Left lung (tissue), 10 donors: ENCODE data around the gene NMT1. TPM values are rescaled to one million over a fixed set of nuclear protein-coding genes. Genes with fewer than 3 reads are reported as not detected.
A peak's percentile ranks its signal among the peaks of the same experiment; 100 is the strongest.

Experiments
- ATAC-seq: fragments of 200-7000 bp; cut with Tn5 transposase; one replicate; pipeline ENCODE4 v1.9.1; 2020; ENCODE audit warnings: moderate library complexity
- DNase-seq, 4 donors: peaks; one replicate each; pipeline ENCODE4 v3.0.0-alpha.2; 2013 to 2020
- H3K27ac ChIP-seq, 2 donors: fragments of 200-600 bp; sonication (generic) in 1 of 2; one replicate each; pipeline versions ENCODE4 v1.5.0 to v1.8.0; 2020 to 2021
- H3K27me3 ChIP-seq, 2 donors: fragments of 200-600 bp; sonication (generic) in 1 of 2; one replicate each; pipeline versions ENCODE4 v1.5.0 to v1.8.0; 2020 to 2021
- H3K36me3 ChIP-seq, 2 donors: fragments of 200-600 bp; sonication (generic) in 1 of 2; one replicate each; pipeline versions ENCODE4 v1.5.0 to v1.8.0; 2020 to 2021
- H3K4me1 ChIP-seq, 2 donors: fragments of 200-600 bp; one replicate each; pipeline ENCODE4 v1.8.0; 2021
- H3K4me3 ChIP-seq, 2 donors: fragments of 200-600 bp; sonication (generic) in 1 of 2; one replicate each; pipeline versions ENCODE4 v1.5.0 to v1.8.0; 2020 to 2021; ENCODE audit warnings: mild to moderate bottlenecking in 1 of 2
- H3K9me3 ChIP-seq, 2 donors: fragments of 200-600 bp; sonication (generic) in 1 of 2; one replicate each; pipeline versions ENCODE4 v1.5.0 to v1.8.0; 2020 to 2021
- CTCF ChIP-seq, 2 donors: fragments of 200-600 bp; sonication (generic) in 1 of 2; IDR thresholded peaks; one replicate each; pipeline versions ENCODE4 v1.5.0 to v1.8.0; 2021; ENCODE audit warnings: antibody characterized with exemption in 2 of 2
- intact Hi-C, 2 donors: fragments of 100-400 bp; cut with DNase I; formaldehyde crosslinking; loops; one replicate each; pipeline versions ENCODE4 v1.11.2 to v1.14.2; 2022
- polyA plus RNA-seq, 6 donors: library from polyadenylated mRNA; unstranded; fragments of 120-200 nt; gene quantifications; one replicate each; pipeline ENCODE4 v1.2.1, GENCODE V29; 2013; ENCODE audit not compliant: insufficient read length in 6 of 6
- total RNA-seq, 2 donors: library from RNA; stranded (reverse); fragmentation: NEBNext Ultra II Directional; extraction: Animal tissue kit (Norgen Biotek cat#: 25700); gene quantifications; one replicate each; pipeline ENCODE4 v1.2.1, GENCODE V29; 2021
- donor health status: DM: no; HTN: yes; CAD: no.
- donor health status: DM: no; HTN: no; CAD: no.

Gene NMT1
- total and polyA plus RNA-seq, 8 donors, result 59.8 to 129 (median 69.9) TPM

- no peak for TF ChIP-seq CTCF (IDR thresholded peaks at IDR 0.05)
- Histone ChIP-seq H3K9me3 (no peaks in the 10 kb centered on the region), H3K27me3 (no peaks in the 10 kb centered on the region), H3K4me1 (peaks cover 6 to 8% of the 10 kb centered on the region in 2 donors), H3K4me3 (no peak overlapping the region), H3K36me3 (no peaks in the 10 kb centered on the region), H3K27ac (no peak overlapping the region)
- intact Hi-C loops, result no loop called here
- peak; percentile 29 for ATAC-seq
- DNase-seq, result peak in 1 of 4 donors; percentile 54
Observed at GRCh38 chr17:45042346-45043120, 18.6 kb upstream of the NMT1 start.

GRCh38 chr17:45043813-45044540 lies 17.1 kb upstream of the NMT1 start:
- ATAC-seq, result no peak
- Histone ChIP-seq H3K27ac (no peak overlapping the region), H3K4me3 (no peak overlapping the region), H3K9me3 (no peaks in the 10 kb centered on the region), H3K36me3 (no peaks in the 10 kb centered on the region), H3K4me1 (peaks cover 4 to 14% of the 10 kb centered on the region in 2 donors), H3K27me3 (no peaks in the 10 kb centered on the region)
- no peak for TF ChIP-seq CTCF (IDR thresholded peaks at IDR 0.05)
- DNase-seq, result no peak
- intact Hi-C loops, result no loop called here

GRCh38 chr17:45046537-45047125 lies 14.5 kb upstream of the NMT1 start:
- DNase-seq (no peak), ATAC-seq (no peak)
- intact Hi-C loops, result no loop called here
- no peak overlapping the region for H3K27ac ChIP-seq
- H3K27me3 ChIP-seq, result no peaks in the 10 kb centered on the region
- no peak for TF ChIP-seq CTCF (IDR thresholded peaks at IDR 0.05)
- no peaks in the 10 kb centered on the region for H3K9me3 ChIP-seq
- no peaks in the 10 kb centered on the region for H3K36me3 ChIP-seq
- no peak overlapping the region for H3K4me3 ChIP-seq
- H3K4me1 ChIP-seq, result peaks cover 9 to 34% of the 10 kb centered on the region in 2 donors

- peak in 1 of 2 donors; percentile 11 for TF ChIP-seq CTCF (IDR thresholded peaks at IDR 0.05)
- ATAC-seq (no peak), DNase-seq (no peak)
- no peaks in the 10 kb centered on the region for H3K36me3 ChIP-seq
- H3K27ac ChIP-seq, result no peak overlapping the region
- no peak overlapping the region for H3K4me3 ChIP-seq
- H3K27me3 ChIP-seq, result no peaks in the 10 kb centered on the region
- H3K4me1 ChIP-seq, result peaks cover 9 to 34% of the 10 kb centered on the region in 2 donors
- intact Hi-C loops, result no loop called here
- H3K9me3 ChIP-seq, result no peaks in the 10 kb centered on the region
Observed at GRCh38 chr17:45048795-45049563, 12.1 kb upstream of the NMT1 start.
